ENCODE data around the gene TENM3.

The TENM3 gene

DNA sequence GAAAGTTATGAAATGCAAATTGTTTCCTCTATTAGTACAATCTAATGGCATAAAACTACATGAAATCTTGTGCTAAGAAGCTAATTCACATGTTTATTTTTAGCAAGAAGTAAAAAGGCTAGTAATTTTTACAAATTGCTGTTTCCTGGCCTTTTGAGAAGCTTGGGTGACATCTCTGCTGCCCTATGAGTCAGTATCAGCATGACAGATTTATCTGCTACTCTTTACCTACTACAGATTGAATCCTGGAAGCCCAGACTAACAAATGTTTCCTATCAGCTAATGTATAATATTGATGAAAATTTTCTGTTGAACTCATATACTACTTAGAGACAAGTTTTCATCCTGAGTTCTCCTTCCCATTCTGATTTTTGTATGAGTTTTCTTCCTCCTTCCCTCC is 441.6 kb downstream of the TENM3 start:
- Mint-ChIP-seq H3K36me3 (no peaks in the 10 kb centered on the region), H3K4me3 (no peak overlapping the region), H3K4me1 (no peaks in the 10 kb centered on the region), H3K27me3 (no peaks in the 10 kb centered on the region), H3K27ac (no peak overlapping the region), H3K9me3 (no peaks in the 10 kb centered on the region)
- CTCF ChIA-PET: no interaction called here
- DNase-seq: no peak

DNA sequence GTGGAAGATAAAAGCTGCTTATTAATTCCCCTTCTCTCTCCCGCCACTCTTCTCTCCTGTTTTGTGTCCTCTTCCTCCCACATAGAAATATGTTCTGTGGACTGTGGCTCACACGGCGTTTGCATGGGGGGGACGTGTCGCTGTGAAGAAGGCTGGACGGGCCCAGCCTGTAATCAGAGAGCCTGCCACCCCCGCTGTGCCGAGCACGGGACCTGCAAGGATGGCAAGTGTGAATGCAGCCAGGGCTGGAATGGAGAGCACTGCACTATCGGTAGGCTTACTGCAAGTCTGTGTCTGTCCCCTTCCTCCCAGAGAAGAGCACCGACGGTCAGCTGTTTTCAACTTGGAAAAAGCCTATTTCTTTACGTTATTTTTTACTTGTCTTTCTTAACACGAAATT is 444.9 kb downstream of the TENM3 start:
- no peaks in the 10 kb centered on the region for H3K4me1 Mint-ChIP-seq
- H3K27ac Mint-ChIP-seq: no peak overlapping the region

DNA sequence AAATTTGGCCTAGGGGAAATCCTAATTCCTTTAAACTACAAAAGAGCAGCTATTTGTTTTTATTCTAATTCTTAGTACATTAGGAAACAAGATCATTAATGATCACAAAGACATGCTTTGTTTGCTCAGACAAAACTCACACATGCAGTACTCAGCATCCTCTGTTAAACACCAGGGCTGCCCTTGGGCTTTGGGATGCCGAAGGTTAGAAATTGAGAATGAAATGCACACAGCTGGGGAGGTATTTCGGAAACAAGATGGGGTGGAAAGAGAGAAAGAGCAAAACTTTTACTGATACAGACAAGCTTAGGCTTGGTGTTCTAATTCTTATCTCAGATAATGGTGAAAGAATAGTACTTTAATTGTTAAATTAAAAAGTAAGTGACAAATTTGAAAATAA is 451.3 kb downstream of the TENM3 start:
- no peak for DNase-seq
- Mint-ChIP-seq H3K27me3 (no peaks in the 10 kb centered on the region), H3K4me3 (no peak overlapping the region), H3K9me3 (no peaks in the 10 kb centered on the region), H3K27ac (no peak overlapping the region), H3K4me1 (no peaks in the 10 kb centered on the region), H3K36me3 (no peaks in the 10 kb centered on the region)
- CTCF ChIA-PET: no interaction called here

More for the DNA sequence above, 444.9 kb downstream of the TENM3 start:
- CTCF ChIA-PET: no interaction called here
- no peaks in the 10 kb centered on the region for H3K9me3 Mint-ChIP-seq
- no peak for DNase-seq
- H3K4me3 Mint-ChIP-seq: no peak overlapping the region
- H3K27me3 Mint-ChIP-seq: no peaks in the 10 kb centered on the region
- no peaks in the 10 kb centered on the region for H3K36me3 Mint-ChIP-seq

DNA sequence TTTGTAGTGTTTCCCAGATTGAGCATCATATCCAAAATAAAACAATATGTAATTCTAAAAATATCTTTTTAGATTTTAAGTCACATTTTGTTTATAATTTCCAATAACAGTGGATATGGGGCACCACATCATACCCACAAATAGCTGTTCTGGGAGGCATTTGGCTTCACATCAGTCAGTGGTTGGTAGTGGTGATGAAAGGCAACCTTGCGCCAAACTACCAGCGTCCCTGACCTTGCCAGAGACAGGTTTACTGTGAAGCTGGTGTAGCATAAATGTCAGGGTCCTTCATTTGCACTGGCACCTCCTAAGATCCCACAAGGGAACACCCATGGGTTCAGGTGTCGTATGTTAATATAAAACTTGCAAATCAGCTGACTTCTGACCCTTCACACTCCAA is 451.8 kb downstream of the TENM3 start:
- Mint-ChIP-seq H3K9me3 (no peaks in the 10 kb centered on the region), H3K27ac (no peak overlapping the region), H3K4me3 (no peak overlapping the region), H3K4me1 (no peaks in the 10 kb centered on the region), H3K36me3 (no peaks in the 10 kb centered on the region), H3K27me3 (no peaks in the 10 kb centered on the region)
- DNase-seq: no peak
- CTCF ChIA-PET: no interaction called here

DNA sequence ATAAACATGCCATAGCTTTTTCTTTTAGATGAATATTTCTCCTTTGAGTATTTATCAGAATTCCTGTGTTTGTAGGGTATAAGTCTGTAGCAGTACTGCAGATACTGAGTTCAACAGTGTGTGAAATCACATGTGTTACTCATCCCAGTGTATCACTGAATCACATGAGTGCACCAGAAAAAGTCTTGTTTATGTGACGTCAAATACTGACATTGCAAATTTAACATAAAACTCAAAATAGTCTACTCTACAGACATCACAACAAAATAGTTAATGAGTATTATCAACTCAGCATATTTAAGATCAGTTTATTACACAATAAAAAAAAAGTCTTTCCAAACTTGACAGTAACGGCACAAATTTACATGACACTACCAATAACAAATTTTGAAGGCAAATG is 452.6 kb downstream of the TENM3 start:
- no peaks in the 10 kb centered on the region for H3K9me3 Mint-ChIP-seq
- no peak overlapping the region for H3K27ac Mint-ChIP-seq
- H3K4me3 Mint-ChIP-seq: no peak overlapping the region
- H3K36me3 Mint-ChIP-seq: no peaks in the 10 kb centered on the region
- no peaks in the 10 kb centered on the region for H3K27me3 Mint-ChIP-seq
- no peak for DNase-seq
- CTCF ChIA-PET: no interaction called here
- no peaks in the 10 kb centered on the region for H3K4me1 Mint-ChIP-seq

DNA sequence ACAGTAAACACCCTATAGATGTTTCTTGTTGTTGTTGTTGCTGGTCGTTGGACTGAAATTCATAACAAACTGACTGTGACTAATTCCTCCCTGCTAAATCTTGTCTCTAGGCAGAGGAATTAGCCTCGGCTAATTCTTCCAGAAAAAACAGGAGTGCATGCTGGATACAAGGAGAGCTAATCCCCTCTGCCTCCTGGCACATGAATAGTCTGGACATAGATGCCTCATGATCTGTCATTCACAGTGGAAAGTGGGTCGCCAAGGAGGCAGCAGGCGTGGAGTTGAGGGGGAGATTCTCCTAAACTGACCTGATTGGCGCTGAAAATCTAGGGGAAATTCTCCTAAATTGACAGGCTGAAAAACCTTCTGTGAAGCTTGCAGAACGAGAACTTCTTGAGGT is 453.9 kb downstream of the TENM3 start:
- CTCF ChIA-PET: no interaction called here
- Mint-ChIP-seq H3K4me1 (no peaks in the 10 kb centered on the region), H3K27me3 (no peaks in the 10 kb centered on the region)

DNA sequence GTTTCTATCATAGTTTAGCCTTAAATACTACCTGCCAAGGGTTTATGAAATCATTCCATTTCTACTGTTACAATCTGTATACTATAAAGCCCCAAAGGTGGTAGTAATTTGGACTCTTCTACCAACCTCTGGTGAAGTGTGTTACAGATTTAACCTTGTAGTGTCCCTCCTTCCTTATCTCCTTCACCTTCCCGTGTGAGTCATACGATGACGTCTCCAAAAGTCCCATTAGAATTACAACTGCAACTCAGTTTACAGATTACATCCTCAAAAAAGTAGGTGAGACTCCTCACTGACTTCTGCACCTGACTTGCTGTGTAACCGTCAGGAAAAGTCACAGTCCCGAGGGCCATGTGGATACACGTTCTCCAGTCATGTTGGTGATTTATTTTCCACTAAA is 455.0 kb downstream of the TENM3 start:
- H3K27ac Mint-ChIP-seq: no peak overlapping the region
- H3K4me3 Mint-ChIP-seq: no peak overlapping the region
- H3K4me1 Mint-ChIP-seq: no peaks in the 10 kb centered on the region
- no peaks in the 10 kb centered on the region for H3K9me3 Mint-ChIP-seq
- no peaks in the 10 kb centered on the region for H3K36me3 Mint-ChIP-seq
- CTCF ChIA-PET: no interaction called here
- no peaks in the 10 kb centered on the region for H3K27me3 Mint-ChIP-seq
- no peak for DNase-seq

More for the DNA sequence above, 453.9 kb downstream of the TENM3 start:
- no peaks in the 10 kb centered on the region for H3K36me3 Mint-ChIP-seq
- DNase-seq: no peak
- H3K27ac Mint-ChIP-seq: no peak overlapping the region
- H3K9me3 Mint-ChIP-seq: no peaks in the 10 kb centered on the region
- no peak overlapping the region for H3K4me3 Mint-ChIP-seq

DNA sequence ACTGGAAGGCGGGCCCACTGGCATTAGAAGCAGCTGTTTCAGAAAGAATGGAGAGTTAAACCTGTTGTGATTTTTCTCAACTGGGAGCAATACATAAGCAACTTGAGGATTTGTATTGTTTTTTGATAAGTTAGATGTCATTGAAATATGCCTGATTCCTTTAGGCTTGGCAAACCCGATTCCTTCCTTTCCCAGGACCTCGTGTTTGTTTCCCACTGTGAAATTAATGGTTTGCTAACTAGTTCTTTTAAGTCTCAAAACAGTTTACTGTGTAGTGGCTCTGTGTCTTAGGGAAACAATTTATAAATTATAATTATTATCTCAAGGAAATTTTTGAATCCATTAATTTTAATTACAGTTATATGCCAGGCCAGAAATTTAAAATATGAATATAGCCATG is 456.0 kb downstream of the TENM3 start:
- DNase-seq: no peak
- H3K36me3 Mint-ChIP-seq: no peaks in the 10 kb centered on the region
- CTCF ChIA-PET: interaction anchor here (0.6 kb wide), 1 partner anchor 52 kb away, joined by 4 read pairs; no protein-coding TSS in a partner anchor
- no peaks in the 10 kb centered on the region for H3K9me3 Mint-ChIP-seq
- no peaks in the 10 kb centered on the region for H3K4me1 Mint-ChIP-seq
- H3K27me3 Mint-ChIP-seq: no peaks in the 10 kb centered on the region
- H3K4me3 Mint-ChIP-seq: no peak overlapping the region
- no peak overlapping the region for H3K27ac Mint-ChIP-seq

DNA sequence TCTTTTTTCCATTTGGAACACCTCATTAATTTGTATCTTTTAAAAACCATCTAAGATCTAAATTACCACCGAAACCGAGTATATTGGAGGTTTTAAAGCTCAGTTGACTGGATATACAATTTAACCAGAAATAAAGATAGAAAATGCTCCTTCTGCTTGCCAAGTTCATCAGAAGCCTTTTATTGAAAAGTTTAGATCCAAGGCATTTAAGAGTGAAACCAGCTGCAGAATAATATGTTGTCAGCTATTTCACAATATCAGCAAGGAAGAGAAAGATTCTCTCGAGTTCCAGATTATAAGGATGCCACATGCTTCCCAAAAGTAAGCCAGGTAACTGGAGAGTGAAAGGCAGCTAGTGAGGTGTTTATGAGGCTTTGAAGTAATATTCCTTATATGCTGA is 456.6 kb downstream of the TENM3 start:
- DNase-seq: no peak
- Mint-ChIP-seq H3K4me1 (no peaks in the 10 kb centered on the region), H3K27me3 (no peaks in the 10 kb centered on the region), H3K27ac (no peak overlapping the region), H3K36me3 (no peaks in the 10 kb centered on the region), H3K9me3 (no peaks in the 10 kb centered on the region), H3K4me3 (no peak overlapping the region)
- CTCF ChIA-PET: no interaction called here

DNA sequence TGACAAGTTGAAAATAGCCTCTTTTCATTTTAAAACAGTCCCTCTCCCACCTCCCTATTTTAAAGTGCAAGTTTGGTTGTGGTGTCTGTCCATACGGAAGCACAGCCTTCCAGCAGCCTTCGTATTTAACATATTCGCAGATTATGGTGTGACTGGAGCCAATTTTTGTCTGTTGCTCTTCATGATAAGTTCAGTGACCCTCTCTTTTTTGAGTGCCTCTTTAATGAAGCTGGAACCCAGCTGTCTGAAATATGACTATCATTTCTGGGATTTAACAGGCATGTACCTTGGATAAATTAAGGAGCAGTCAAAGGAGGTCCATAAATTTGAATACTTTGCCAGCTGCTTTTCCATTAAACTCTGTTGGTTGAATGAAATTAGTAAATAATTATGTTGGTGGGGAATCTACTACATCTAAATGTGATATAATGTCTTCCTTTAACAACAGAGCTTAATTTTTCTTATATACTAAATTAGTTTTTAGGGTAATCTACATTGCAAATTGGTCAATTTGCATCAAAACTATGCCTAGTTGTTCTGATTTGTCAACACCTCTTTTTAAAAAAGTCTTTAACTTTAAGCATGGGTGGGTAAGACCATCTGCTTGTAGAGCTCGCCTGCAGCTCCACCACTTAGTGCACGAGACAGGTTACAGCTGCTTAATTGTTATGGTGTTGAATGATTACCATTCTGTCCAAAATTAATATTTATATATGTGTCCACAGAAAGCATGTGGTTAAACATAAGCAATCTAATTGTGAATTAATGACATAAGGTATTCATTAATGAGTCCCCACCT is 457.4 kb downstream of the TENM3 start:
- Mint-ChIP-seq H3K27me3 (no peaks in the 10 kb centered on the region), H3K9me3 (no peaks in the 10 kb centered on the region), H3K36me3 (no peaks in the 10 kb centered on the region), H3K4me1 (no peaks in the 10 kb centered on the region), H3K4me3 (no peak overlapping the region), H3K27ac (no peak overlapping the region)
- DNase-seq: no peak
- CTCF ChIA-PET: interaction anchor here (0.6 kb wide), 2 partner anchors 40 to 238 kb away, joined by 3 read pairs; no protein-coding TSS in a partner anchor

DNA sequence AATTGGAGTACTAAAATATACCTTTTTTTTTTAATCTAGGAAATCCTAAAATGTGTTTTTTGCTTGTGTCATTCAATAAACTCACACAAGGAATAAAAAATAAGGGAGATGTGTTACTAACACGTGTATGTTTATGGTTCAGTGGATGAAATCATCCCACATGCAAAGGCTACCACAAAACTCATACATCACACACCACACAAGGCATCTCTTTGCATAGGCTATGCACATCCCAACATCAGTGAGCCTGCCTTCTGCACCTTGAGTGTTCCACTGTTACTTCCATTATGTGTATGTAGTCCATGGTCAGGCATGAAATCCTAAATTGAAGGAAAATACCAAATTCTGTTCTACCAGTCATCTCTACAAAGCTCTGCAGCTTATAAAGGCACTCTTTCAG is 460.9 kb downstream of the TENM3 start:
- H3K27ac Mint-ChIP-seq: no peak overlapping the region
- CTCF ChIA-PET: no interaction called here
- no peak for DNase-seq
- H3K4me3 Mint-ChIP-seq: no peak overlapping the region
- H3K4me1 Mint-ChIP-seq: no peaks in the 10 kb centered on the region
- no peaks in the 10 kb centered on the region for H3K9me3 Mint-ChIP-seq
- no peaks in the 10 kb centered on the region for H3K27me3 Mint-ChIP-seq
- H3K36me3 Mint-ChIP-seq: no peaks in the 10 kb centered on the region

DNA sequence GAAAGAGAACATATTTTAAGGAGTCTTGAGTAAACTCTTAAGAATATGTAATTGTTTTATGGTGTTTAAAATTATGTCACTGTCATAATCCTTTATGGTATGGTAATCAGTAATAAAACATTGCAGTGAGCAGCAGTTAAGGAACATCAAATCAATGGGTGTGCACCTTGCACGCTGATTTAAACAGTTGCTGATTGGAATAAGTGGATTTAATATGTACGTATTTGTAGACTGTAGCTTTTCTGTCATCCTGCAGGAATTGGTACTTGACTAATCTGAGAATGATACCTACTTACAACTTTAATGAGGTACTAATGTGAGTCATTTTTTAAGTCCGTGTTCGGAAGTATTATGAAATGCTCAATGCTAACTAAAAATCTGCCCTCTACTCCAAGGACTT is 461.7 kb downstream of the TENM3 start:
- Mint-ChIP-seq H3K4me1 (no peaks in the 10 kb centered on the region), H3K9me3 (no peaks in the 10 kb centered on the region), H3K36me3 (no peaks in the 10 kb centered on the region), H3K27ac (no peak overlapping the region), H3K27me3 (no peaks in the 10 kb centered on the region), H3K4me3 (no peak overlapping the region)
- DNase-seq: no peak
- CTCF ChIA-PET: no interaction called here

DNA sequence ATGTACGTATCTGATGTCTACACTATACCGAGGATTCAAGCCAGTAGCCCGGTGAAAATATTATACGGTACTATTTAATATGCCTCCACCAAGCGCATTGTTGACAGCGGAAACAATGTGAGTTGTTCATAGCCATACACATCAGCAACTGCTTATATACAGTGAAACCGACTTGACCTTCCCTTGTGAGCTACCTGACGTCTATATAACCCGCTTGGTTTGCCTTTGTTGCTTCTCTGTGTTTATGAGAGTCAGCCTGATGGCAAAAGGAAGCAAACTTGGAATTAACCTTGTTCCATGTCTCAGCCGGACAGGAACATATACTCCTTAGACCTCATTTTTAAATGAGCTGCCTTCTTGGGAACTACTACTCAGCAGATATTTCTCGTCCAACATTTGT is 462.2 kb downstream of the TENM3 start:
- DNase-seq: no peak
- Mint-ChIP-seq H3K4me1 (no peaks in the 10 kb centered on the region), H3K36me3 (no peaks in the 10 kb centered on the region), H3K27ac (no peak overlapping the region), H3K4me3 (no peak overlapping the region), H3K9me3 (no peaks in the 10 kb centered on the region), H3K27me3 (no peaks in the 10 kb centered on the region)
- CTCF ChIA-PET: interaction anchor here (0.5 kb wide), 1 partner anchor 388 kb away, joined by 3 read pairs; no protein-coding TSS in a partner anchor

DNA sequence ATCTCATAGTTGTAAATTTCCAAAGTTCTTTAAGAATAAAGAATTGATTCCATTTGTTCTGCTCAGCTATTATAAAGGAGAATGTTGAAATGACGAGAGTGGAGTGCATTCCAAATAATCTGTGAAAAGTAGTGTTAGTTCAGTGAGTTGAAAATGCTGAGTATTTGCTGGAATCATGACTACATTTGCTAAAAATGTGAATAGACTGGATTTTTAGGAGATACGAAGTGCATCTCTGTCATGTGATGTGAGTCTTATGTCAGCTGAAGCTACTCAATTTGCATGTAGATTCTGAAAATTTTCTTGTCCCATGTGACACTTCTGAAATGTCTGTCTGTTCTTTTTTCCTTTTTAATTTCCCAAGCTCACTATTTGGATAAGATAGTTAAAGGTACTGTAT is 468.0 kb downstream of the TENM3 start:
- H3K4me3 Mint-ChIP-seq: no peak overlapping the region
- H3K27me3 Mint-ChIP-seq: no peaks in the 10 kb centered on the region
- CTCF ChIA-PET: no interaction called here
- H3K9me3 Mint-ChIP-seq: no peaks in the 10 kb centered on the region
- H3K27ac Mint-ChIP-seq: no peak overlapping the region
- no peaks in the 10 kb centered on the region for H3K36me3 Mint-ChIP-seq
- H3K4me1 Mint-ChIP-seq: no peaks in the 10 kb centered on the region
- no peak for DNase-seq

DNA sequence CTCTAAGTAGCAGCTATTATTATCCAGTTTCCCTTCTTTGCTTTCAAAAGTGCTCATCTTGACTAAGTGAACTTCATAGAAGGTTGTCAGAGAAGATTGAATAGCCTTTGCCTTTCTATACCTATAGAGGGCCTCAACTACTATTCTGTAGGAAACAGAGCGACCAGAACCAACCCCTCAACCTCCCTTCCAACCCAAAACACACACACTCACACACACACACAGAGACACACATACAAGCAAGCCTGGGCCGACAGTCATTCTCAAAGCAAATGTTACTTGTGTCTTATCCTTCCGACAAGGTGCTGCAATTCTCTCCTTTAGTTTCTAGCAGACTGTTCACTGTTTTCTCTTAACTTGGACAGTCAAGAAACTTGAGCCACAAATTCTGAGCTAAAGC is 472.3 kb downstream of the TENM3 start:
- DNase-seq: no peak
- no peak overlapping the region for H3K27ac Mint-ChIP-seq
- H3K9me3 Mint-ChIP-seq: no peaks in the 10 kb centered on the region
- H3K27me3 Mint-ChIP-seq: no peaks in the 10 kb centered on the region
- H3K4me3 Mint-ChIP-seq: no peak overlapping the region
- no peaks in the 10 kb centered on the region for H3K36me3 Mint-ChIP-seq
- H3K4me1 Mint-ChIP-seq: no peaks in the 10 kb centered on the region
- CTCF ChIA-PET: no interaction called here

DNA sequence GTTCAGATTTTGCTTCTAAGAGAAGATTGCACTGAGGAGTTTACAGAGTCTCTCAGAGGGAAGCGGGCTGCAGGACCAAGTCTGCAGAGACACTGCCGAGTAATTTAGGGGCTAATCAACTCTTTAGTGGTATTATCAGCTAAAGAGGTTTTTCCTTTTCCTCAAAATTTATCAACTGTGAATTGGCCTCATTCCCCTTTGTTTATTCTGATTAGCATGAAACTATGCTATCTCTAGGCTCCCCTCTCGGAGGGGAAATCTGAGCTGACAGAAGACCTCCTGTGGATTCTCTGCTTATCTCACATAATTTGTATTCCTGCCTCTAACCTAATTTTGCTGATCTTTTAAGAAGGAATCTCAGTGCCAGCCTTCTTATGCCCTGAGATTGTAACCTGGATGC is 473.0 kb downstream of the TENM3 start:
- CTCF ChIA-PET: no interaction called here

More for the DNA sequence above, 473.0 kb downstream of the TENM3 start:
- Mint-ChIP-seq H3K4me1 (no peaks in the 10 kb centered on the region), H3K9me3 (no peaks in the 10 kb centered on the region), H3K36me3 (no peaks in the 10 kb centered on the region), H3K4me3 (no peak overlapping the region), H3K27ac (no peak overlapping the region), H3K27me3 (no peaks in the 10 kb centered on the region)
- no peak for DNase-seq
